ENCODE results near the gene RIMBP2.

The RIMBP2 gene

GRCh38 chr12:130642856-130643255 lies 73.2 kb downstream of the RIMBP2 start:
- TF ChIP-seq TAF1 (IDR thresholded peaks at IDR 0.05; ENCODE audit: borderline replicate concordance, insufficient read depth, low read length) (no peak), POLR2AphosphoS5 (IDR thresholded peaks at IDR 0.05; ENCODE audit: low read depth, low read length) (no peak), REST (IDR thresholded peaks at IDR 0.05; ENCODE audit: insufficient read depth in 1 of 2, low read depth in 2 of 2, low read length in 2 of 2) (no peak), FOXP2 (optimal IDR thresholded peaks at IDR 0.05; ENCODE audit: borderline replicate concordance, extremely low read depth, extremely low read length, insufficient read depth) (no peak), SIN3A (IDR thresholded peaks at IDR 0.05; ENCODE audit: borderline replicate concordance, insufficient read depth, low read length) (no peak)

GRCh38 chr12:130641533-130642184 lies 74.4 kb downstream of the RIMBP2 start:
- TF ChIP-seq TAF1 (IDR thresholded peaks at IDR 0.05; ENCODE audit: borderline replicate concordance, insufficient read depth, low read length) (no peak), REST (IDR thresholded peaks at IDR 0.05; ENCODE audit: insufficient read depth in 1 of 2, low read depth in 2 of 2, low read length in 2 of 2) (no peak), FOXP2 (optimal IDR thresholded peaks at IDR 0.05; ENCODE audit: borderline replicate concordance, extremely low read depth, extremely low read length, insufficient read depth) (no peak), POLR2AphosphoS5 (IDR thresholded peaks at IDR 0.05; ENCODE audit: low read depth, low read length) (no peak), SIN3A (IDR thresholded peaks at IDR 0.05; ENCODE audit: borderline replicate concordance, insufficient read depth, low read length) (no peak)

- TF ChIP-seq TAF1 (IDR thresholded peaks at IDR 0.05; ENCODE audit: borderline replicate concordance, insufficient read depth, low read length) (no peak), REST (IDR thresholded peaks at IDR 0.05; ENCODE audit: insufficient read depth in 1 of 2, low read depth in 2 of 2, low read length in 2 of 2) (no peak), POLR2AphosphoS5 (IDR thresholded peaks at IDR 0.05; ENCODE audit: low read depth, low read length) (no peak), FOXP2 (optimal IDR thresholded peaks at IDR 0.05; ENCODE audit: borderline replicate concordance, extremely low read depth, extremely low read length, insufficient read depth) (no peak), SIN3A (IDR thresholded peaks at IDR 0.05; ENCODE audit: borderline replicate concordance, insufficient read depth, low read length) (no peak)
These were observed 75.2 kb downstream of the RIMBP2 start for GRCh38 chr12:130640901-130641300.

GRCh38 chr12:130640496-130640895 lies 75.6 kb downstream of the RIMBP2 start:
- TF ChIP-seq FOXP2 (optimal IDR thresholded peaks at IDR 0.05; ENCODE audit: borderline replicate concordance, extremely low read depth, extremely low read length, insufficient read depth), result no peak
- TF ChIP-seq REST (IDR thresholded peaks at IDR 0.05; ENCODE audit: insufficient read depth in 1 of 2, low read depth in 2 of 2, low read length in 2 of 2), result no peak
- TF ChIP-seq TAF1 (IDR thresholded peaks at IDR 0.05; ENCODE audit: borderline replicate concordance, insufficient read depth, low read length), result no peak
- no peak for TF ChIP-seq SIN3A (IDR thresholded peaks at IDR 0.05; ENCODE audit: borderline replicate concordance, insufficient read depth, low read length)
- TF ChIP-seq POLR2AphosphoS5 (IDR thresholded peaks at IDR 0.05; ENCODE audit: low read depth, low read length), result no peak

Measured in PFSK-1 (cell line).